Measurements from ENCODE around the gene CA10.

CA10 gene

GRCh38 chr17:51640108-51640622, 518.3 kb downstream of the CA10 start:
- no peak for DNase-seq (ENCODE audit: low read depth in 1 of 2, low spot score in 1 of 2)
- Histone ChIP-seq H3K27ac (replicated peaks) (no peak overlapping the region), H3K4me3 (replicated peaks; ENCODE audit: insufficient read depth, low read length) (no peak overlapping the region), H3K27me3 (ENCODE audit: insufficient read depth, poor library complexity, severe bottlenecking) (no peaks in the 10 kb centered on the region)
- TF ChIP-seq CTCF (IDR thresholded peaks at IDR 0.05; ENCODE audit: insufficient read depth, low read length) (peak; percentile 5), GABPA (IDR thresholded peaks at IDR 0.05; ENCODE audit: low read depth) (no peak)

- Histone ChIP-seq H3K27ac (replicated peaks) (no peak overlapping the region), H3K27me3 (ENCODE audit: insufficient read depth, poor library complexity, severe bottlenecking) (no peaks in the 10 kb centered on the region), H3K4me3 (replicated peaks; ENCODE audit: insufficient read depth, low read length) (no peak overlapping the region)
- no peak for TF ChIP-seq POLR2AphosphoS5 (IDR thresholded peaks at IDR 0.05; ENCODE audit: low read depth)
- TF ChIP-seq SPI1 (IDR thresholded peaks at IDR 0.05; ENCODE audit: borderline replicate concordance, low read depth): no peak
- no peak for TF ChIP-seq CTCF (IDR thresholded peaks at IDR 0.05; ENCODE audit: insufficient read depth, low read length)
- no peak for TF ChIP-seq REST (IDR thresholded peaks at IDR 0.05; ENCODE audit: insufficient replicate concordance, low read depth)
- no peak for TF ChIP-seq GABPA (IDR thresholded peaks at IDR 0.05; ENCODE audit: low read depth)
- DNase-seq (ENCODE audit: low read depth in 1 of 2, low spot score in 1 of 2): no peak
Measured at GRCh38 chr17:51638971-51639370, 519.5 kb downstream of the CA10 start.

- no peak for DNase-seq (ENCODE audit: low read depth in 1 of 2, low spot score in 1 of 2)
- Histone ChIP-seq H3K27me3 (ENCODE audit: insufficient read depth, poor library complexity, severe bottlenecking) (no peaks in the 10 kb centered on the region), H3K4me3 (replicated peaks; ENCODE audit: insufficient read depth, low read length) (no peak overlapping the region), H3K27ac (replicated peaks) (no peak overlapping the region)
- TF ChIP-seq GABPA (IDR thresholded peaks at IDR 0.05; ENCODE audit: low read depth) (no peak), POLR2AphosphoS5 (IDR thresholded peaks at IDR 0.05; ENCODE audit: low read depth) (no peak), CTCF (IDR thresholded peaks at IDR 0.05; ENCODE audit: insufficient read depth, low read length) (no peak), REST (IDR thresholded peaks at IDR 0.05; ENCODE audit: insufficient replicate concordance, low read depth) (no peak), SPI1 (IDR thresholded peaks at IDR 0.05; ENCODE audit: borderline replicate concordance, low read depth) (no peak)
Measured at GRCh38 chr17:51636291-51636690, 522.2 kb downstream of the CA10 start.

GRCh38 chr17:51630101-51630671, 528.3 kb downstream of the CA10 start:
- no peak for DNase-seq (ENCODE audit: low read depth in 1 of 2, low spot score in 1 of 2)
- H3K4me3 ChIP-seq (replicated peaks; ENCODE audit: insufficient read depth, low read length): no peak overlapping the region
- no peaks in the 10 kb centered on the region for H3K27me3 ChIP-seq (ENCODE audit: insufficient read depth, poor library complexity, severe bottlenecking)
- H3K27ac ChIP-seq (replicated peaks): no peak overlapping the region
- TF ChIP-seq POLR2AphosphoS5 (IDR thresholded peaks at IDR 0.05; ENCODE audit: low read depth) (no peak), REST (IDR thresholded peaks at IDR 0.05; ENCODE audit: insufficient replicate concordance, low read depth) (no peak), SPI1 (IDR thresholded peaks at IDR 0.05; ENCODE audit: borderline replicate concordance, low read depth) (no peak), GABPA (IDR thresholded peaks at IDR 0.05; ENCODE audit: low read depth) (no peak), CTCF (IDR thresholded peaks at IDR 0.05; ENCODE audit: insufficient read depth, low read length) (no peak)

Measured in HL-60 (cell line).